Measurements from ENCODE around the gene WDR54.

DNA sequence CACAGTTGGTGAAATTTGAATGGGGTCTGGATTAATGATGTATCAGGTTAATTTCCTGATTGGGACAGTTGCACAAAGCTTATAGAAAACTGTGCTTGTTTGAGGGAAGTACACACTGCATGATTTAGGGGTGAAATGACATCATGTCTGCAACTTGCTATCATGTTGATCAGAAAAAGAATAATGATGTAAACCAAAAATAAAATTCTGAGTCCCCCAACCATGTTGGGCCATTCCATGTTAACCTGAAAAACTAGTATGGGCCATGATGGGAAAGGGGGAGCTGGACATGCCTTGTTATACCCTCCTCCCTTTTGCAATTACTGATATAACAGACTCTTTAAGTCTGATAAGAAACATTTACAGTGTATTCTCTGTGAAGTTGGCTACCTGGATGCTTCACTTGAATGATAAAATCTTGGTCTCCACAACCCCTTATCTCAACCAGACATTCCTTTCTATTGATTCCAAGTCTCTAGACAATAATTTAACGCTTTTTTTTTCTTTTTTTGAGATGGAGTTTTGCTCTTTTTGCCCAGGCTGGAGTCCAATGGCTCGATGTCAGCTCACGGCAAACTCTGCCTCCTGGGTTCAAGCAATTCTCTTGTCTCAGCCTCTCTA lies 29.1 kb downstream of the WDR54 start:
- TF ChIP-seq, protein P1, sequence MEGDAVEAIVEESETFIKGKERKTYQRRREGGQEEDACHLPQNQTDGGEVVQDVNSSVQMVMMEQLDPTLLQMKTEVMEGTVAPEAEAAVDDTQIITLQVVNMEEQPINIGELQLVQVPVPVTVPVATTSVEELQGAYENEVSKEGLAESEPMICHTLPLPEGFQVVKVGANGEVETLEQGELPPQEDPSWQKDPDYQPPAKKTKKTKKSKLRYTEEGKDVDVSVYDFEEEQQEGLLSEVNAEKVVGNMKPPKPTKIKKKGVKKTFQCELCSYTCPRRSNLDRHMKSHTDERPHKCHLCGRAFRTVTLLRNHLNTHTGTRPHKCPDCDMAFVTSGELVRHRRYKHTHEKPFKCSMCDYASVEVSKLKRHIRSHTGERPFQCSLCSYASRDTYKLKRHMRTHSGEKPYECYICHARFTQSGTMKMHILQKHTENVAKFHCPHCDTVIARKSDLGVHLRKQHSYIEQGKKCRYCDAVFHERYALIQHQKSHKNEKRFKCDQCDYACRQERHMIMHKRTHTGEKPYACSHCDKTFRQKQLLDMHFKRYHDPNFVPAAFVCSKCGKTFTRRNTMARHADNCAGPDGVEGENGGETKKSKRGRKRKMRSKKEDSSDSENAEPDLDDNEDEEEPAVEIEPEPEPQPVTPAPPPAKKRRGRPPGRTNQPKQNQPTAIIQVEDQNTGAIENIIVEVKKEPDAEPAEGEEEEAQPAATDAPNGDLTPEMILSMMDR (IDR thresholded peaks at IDR 0.05): no peak
- no peak for TF ChIP-seq POLR2A (IDR thresholded peaks at IDR 0.05)

All from uterus (tissue), 2 donors.